Stomach smooth muscle (tissue), 2 donors: ENCODE data around the gene SLC6A20.

Experiments used
- H3K27ac ChIP-seq: one replicate; pipeline ENCODE4 v1.7.0; 2013; ENCODE audit warnings: mild to moderate bottlenecking, low read length, inconsistent platforms
- H3K27me3 ChIP-seq, 2 donors: one replicate each; pipeline ENCODE4 v1.7.0; 2013; ENCODE audit warnings: low read length in 2 of 2; ENCODE audit not compliant: insufficient read depth in 2 of 2, control insufficient read depth in 1 of 2
- H3K36me3 ChIP-seq, 2 donors: one replicate each; pipeline ENCODE4 v1.7.0; 2013; ENCODE audit warnings: low read length in 2 of 2; ENCODE audit not compliant: control insufficient read depth in 2 of 2, insufficient read depth in 2 of 2
- H3K4me1 ChIP-seq: one replicate; pipeline ENCODE4 v1.7.0; 2013; ENCODE audit warnings: low read length; ENCODE audit not compliant: control insufficient read depth, insufficient read depth
- H3K4me3 ChIP-seq, 2 donors: one replicate each; pipeline ENCODE4 v1.7.0; 2013; ENCODE audit warnings: low read length in 2 of 2
- H3K9ac ChIP-seq, 2 donors: one replicate each; pipeline ENCODE4 v1.7.0; 2013; ENCODE audit warnings: low read length in 2 of 2, mild to moderate bottlenecking in 1 of 2
- H3K9me3 ChIP-seq, 2 donors: one replicate each; pipeline ENCODE4 v1.7.0; 2013; ENCODE audit warnings: low read length in 2 of 2; ENCODE audit not compliant: control insufficient read depth in 2 of 2
- donor health status: healthy.
- donor health status: Pancreatic carcinoma.

The SLC6A20 gene

GRCh38 chr3:45821127-45821526 lies 24.8 kb upstream of the SLC6A20 start:
- Histone ChIP-seq H3K9me3 (peaks cover 0 to 4% of the 10 kb centered on the region in 2 donors), H3K27ac (no peak overlapping the region), H3K9ac (no peak overlapping the region), H3K4me1 (peaks cover 21% of the 10 kb centered on the region), H3K4me3 (no peak overlapping the region), H3K27me3 (no peaks in the 10 kb centered on the region), H3K36me3 (peaks cover 14 to 17% of the 10 kb centered on the region in 2 donors)

GRCh38 chr3:45819543-45819942 lies 23.2 kb upstream of the SLC6A20 start:
- H3K4me1 ChIP-seq = peaks cover 21% of the 10 kb centered on the region
- no peaks in the 10 kb centered on the region for H3K27me3 ChIP-seq
- no peak overlapping the region for H3K9ac ChIP-seq
- H3K9me3 ChIP-seq = peaks cover 0 to 4% of the 10 kb centered on the region in 2 donors
- H3K4me3 ChIP-seq = no peak overlapping the region
- H3K36me3 ChIP-seq = peaks cover 13 to 14% of the 10 kb centered on the region in 2 donors
- no peak overlapping the region for H3K27ac ChIP-seq

GRCh38 chr3:45817831-45818522 lies 21.6 kb upstream of the SLC6A20 start:
- peaks cover 0 to 4% of the 10 kb centered on the region in 2 donors for H3K9me3 ChIP-seq
- no peak overlapping the region for H3K27ac ChIP-seq
- no peak overlapping the region for H3K4me3 ChIP-seq
- H3K36me3 ChIP-seq = peaks cover 9 to 11% of the 10 kb centered on the region in 2 donors
- H3K9ac ChIP-seq = no peak overlapping the region
- peaks cover 21% of the 10 kb centered on the region for H3K4me1 ChIP-seq
- H3K27me3 ChIP-seq = no peaks in the 10 kb centered on the region

- peak overlapping the region in 1 of 2 donors; percentile 8 for H3K4me3 ChIP-seq
- no peaks in the 10 kb centered on the region for H3K27me3 ChIP-seq
- H3K27ac ChIP-seq = peak overlapping the region; percentile 31
- H3K9ac ChIP-seq = no peak overlapping the region
- H3K36me3 ChIP-seq = peaks cover 3 to 5% of the 10 kb centered on the region in 2 donors
- peaks cover 0 to 4% of the 10 kb centered on the region in 2 donors for H3K9me3 ChIP-seq
- peaks cover 21% of the 10 kb centered on the region for H3K4me1 ChIP-seq
Measured at GRCh38 chr3:45816544-45816943, 20.2 kb upstream of the SLC6A20 start.

GRCh38 chr3:45814322-45814721 lies 18.0 kb upstream of the SLC6A20 start:
- no peak overlapping the region for H3K27ac ChIP-seq
- no peak overlapping the region for H3K9ac ChIP-seq
- peaks cover 21% of the 10 kb centered on the region for H3K4me1 ChIP-seq
- H3K36me3 ChIP-seq = no peaks in the 10 kb centered on the region
- H3K27me3 ChIP-seq = no peaks in the 10 kb centered on the region
- H3K9me3 ChIP-seq = peaks cover 0 to 4% of the 10 kb centered on the region in 2 donors
- no peak overlapping the region for H3K4me3 ChIP-seq

- Histone ChIP-seq H3K9ac (peak overlapping the region in 1 of 2 donors; percentile 31), H3K9me3 (no peaks in the 10 kb centered on the region), H3K27ac (peak overlapping the region; percentile 72), H3K4me1 (peaks cover 10% of the 10 kb centered on the region), H3K36me3 (no peaks in the 10 kb centered on the region), H3K27me3 (no peaks in the 10 kb centered on the region), H3K4me3 (no peak overlapping the region)
Measured at GRCh38 chr3:45807681-45808540, 11.6 kb upstream of the SLC6A20 start.

- H3K27ac ChIP-seq = no peak overlapping the region
- H3K27me3 ChIP-seq = no peaks in the 10 kb centered on the region
- H3K9me3 ChIP-seq = no peaks in the 10 kb centered on the region
- H3K4me3 ChIP-seq = no peak overlapping the region
- H3K36me3 ChIP-seq = no peaks in the 10 kb centered on the region
- peaks cover 10% of the 10 kb centered on the region for H3K4me1 ChIP-seq
- H3K9ac ChIP-seq = no peak overlapping the region
Measured at GRCh38 chr3:45807133-45807532, 10.8 kb upstream of the SLC6A20 start.

GRCh38 chr3:45806072-45806471 lies 9.7 kb upstream of the SLC6A20 start:
- Histone ChIP-seq H3K4me3 (no peak overlapping the region), H3K4me1 (peaks cover 10% of the 10 kb centered on the region), H3K9me3 (no peaks in the 10 kb centered on the region)

GRCh38 chr3:45803252-45803935 lies 7.1 kb upstream of the SLC6A20 start:
- Histone ChIP-seq H3K4me3 (no peak overlapping the region), H3K4me1 (peaks cover 10% of the 10 kb centered on the region), H3K9me3 (no peaks in the 10 kb centered on the region), H3K27me3 (peaks cover 5 to 6% of the 10 kb centered on the region in 2 donors), H3K27ac (no peak overlapping the region), H3K36me3 (no peaks in the 10 kb centered on the region), H3K9ac (no peak overlapping the region)

More at GRCh38 chr3:45806072-45806471, 9.7 kb upstream of the SLC6A20 start:
- H3K27me3 ChIP-seq = no peaks in the 10 kb centered on the region
- no peaks in the 10 kb centered on the region for H3K36me3 ChIP-seq
- no peak overlapping the region for H3K9ac ChIP-seq
- no peak overlapping the region for H3K27ac ChIP-seq

GRCh38 chr3:45802146-45802545 lies 5.8 kb upstream of the SLC6A20 start:
- Histone ChIP-seq H3K36me3 (no peaks in the 10 kb centered on the region), H3K27me3 (peaks cover 9 to 12% of the 10 kb centered on the region in 2 donors), H3K4me1 (peaks cover 2% of the 10 kb centered on the region), H3K27ac (no peak overlapping the region), H3K9ac (no peak overlapping the region), H3K9me3 (no peaks in the 10 kb centered on the region), H3K4me3 (no peak overlapping the region)
